ENCODE measurements around the gene IER5.
A peak's percentile ranks its signal among the peaks of the same experiment; 100 is the strongest.
"Not testable (repeated sequence)": the region's sequence is repeated elsewhere in the genome, so short reads cannot be mapped to it uniquely, and the experiment has no call there.

The IER5 gene

DNA sequence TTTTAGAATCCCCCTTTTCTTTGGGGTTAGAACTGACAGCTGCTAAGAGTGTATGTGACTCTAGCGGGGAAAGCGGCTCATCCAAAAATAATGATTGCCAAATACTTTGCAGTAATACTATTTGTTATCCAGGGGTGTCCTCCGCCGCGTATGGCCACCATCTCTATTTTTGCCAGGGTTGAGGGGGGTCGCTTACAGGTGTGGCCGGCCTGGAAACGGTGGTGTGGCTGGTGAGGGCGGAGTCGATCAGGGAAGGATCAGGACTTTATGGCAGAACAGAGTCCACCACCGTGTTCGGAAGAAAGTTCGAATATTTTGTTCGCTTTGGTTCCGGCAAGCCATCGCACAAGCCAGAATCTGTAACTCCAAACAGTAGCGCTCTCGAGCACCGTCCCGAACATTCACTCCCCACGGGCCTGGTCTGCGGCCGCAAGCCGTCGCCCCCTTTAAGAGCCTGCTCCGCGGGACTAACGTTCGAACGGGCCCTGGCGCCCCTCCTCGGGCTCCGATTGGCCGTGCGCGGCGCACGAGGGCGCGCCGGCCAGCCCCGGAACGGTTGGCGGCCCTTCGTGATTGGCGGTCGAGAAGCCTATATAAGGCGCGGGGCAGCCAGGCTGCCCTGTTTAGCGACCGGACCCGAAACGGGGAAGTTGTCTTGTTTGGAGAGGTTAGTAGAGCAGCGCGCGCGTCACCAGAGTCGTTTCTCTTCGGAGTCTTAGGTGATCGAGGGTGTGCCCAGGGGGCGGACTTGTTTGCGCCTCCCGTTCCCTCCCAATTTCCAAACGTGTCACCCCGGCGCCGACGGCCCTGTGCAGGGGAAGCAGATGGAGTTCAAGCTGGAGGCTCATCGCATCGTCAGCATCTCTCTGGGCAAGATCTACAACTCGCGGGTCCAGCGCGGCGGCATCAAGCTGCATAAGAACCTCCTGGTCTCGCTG, at the start of gene IER5:
Gene IER5, plus strand, starts transcription at position 622 of the 938 bp plus-strand sequence. Its CDS starts 203 bp downstream, at position 825.
- DNase-seq, result peak; percentile 94 to 96

DNA sequence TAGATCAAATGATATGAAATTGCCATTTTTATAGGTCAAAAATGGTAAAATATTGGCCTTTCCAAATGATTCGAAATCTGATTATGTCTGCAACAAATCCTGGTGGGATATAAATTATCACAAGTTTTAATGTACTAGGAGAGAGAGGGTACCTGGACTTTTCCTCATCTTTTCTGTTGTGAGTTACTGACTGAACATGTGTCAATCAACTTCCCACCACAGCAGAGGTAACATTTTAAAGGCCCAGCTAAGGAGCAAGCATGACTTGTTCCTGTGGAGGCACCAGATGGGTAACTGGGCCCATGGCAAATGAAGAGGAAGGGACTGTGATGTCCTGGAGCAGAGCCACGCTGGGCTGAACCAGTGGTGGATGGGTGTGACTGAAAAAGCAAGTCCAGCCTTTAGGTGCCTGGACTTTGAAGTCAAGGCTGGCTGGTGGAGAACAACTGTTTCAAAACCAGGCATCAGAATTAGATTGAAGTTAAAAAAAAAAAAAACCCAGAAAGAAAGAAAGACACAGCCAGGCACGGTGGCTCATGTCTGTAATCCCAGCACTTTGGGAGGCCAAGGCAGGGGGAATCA, 48.1 kb upstream of the IER5 start:
- DNase-seq, result no peak

DNA sequence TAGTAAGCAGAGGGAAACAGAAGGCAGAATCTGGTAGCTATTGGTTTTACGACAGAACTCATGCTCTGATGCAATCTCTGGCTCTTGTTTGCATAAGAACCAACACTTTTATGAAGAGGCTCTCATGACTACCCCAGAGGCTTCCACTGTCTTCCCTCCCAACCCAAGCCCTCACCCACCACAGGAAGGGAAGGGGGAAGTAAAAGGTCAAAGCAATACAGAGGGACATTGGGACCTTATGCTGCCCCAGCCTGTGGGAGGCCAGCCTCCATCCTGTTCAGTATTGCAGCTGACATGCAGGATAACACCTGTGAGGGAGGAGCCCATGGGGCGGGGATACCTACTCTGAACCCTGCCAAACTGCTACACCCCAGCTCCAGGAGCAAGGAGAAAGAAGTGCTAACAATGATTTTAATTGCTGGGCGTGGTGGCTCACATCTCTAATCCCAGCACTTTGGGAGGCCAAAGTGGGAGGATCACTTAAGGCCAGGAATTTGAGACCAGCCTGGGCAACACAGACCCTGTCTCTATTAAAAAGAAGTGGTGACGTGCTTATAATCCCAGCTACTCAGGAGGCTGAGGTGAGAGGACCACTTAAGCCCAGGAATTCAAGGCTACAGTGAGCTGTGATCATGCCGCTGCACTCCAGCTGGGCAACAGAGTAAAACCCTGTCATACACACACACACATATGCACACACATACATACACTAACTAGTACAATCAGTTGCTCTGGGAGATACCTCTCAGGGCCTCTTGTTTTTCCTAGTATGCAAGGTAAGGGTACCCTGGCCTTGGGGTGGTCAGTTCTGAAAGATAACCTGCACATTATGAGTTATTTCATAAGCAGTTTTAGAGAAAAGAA, 45.2 kb upstream of the IER5 start:
- DNase-seq, result no peak

DNA sequence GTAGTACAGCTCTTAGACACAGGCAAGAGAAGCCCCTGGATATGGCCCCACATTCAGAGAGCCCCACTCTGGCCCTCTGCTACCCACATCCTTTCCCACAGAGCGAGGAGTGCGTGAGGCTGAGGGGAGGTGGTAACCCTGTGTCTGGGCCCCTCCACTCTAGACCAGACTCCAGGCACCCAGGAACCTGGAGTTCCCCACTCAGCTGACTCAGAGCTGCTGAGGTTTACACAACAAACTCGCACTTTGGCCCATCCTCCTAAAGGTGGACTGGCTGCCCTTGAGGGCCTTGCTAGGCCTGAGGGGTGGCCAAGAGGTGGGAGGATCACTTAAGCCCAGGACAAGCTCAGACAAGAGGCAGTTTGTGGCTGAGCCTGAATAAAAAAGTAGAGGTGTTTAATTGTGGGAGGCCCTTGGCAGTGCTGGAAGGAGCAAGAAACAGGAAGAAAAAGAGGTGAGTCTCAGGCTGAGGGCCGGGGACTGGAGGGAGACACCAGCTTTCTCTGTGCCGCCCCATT, 44.0 kb upstream of the IER5 start:
- DNase-seq, result peak; percentile 48 to 51

DNA sequence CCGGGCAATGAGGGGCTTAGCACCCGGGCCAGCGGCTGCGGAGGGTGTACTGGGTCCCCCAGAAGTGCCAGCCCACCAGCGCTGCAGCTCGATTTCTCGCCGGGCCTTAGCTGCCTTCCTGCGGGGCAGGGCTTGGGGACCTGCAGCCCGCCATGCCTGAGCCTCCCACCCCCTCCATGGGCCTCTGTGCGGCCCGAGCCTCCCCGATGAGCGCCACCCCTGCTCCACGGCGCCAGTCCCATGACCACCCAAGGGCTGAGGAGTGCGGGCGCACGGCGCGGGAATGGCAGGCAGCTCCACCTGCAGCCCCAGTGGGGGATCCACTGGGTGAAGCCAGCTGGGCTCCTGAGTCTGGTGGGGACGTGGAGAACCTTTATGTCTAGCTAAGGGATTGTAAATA, 42.6 kb upstream of the IER5 start:
- DNase-seq, result not testable (repeated sequence)

DNA sequence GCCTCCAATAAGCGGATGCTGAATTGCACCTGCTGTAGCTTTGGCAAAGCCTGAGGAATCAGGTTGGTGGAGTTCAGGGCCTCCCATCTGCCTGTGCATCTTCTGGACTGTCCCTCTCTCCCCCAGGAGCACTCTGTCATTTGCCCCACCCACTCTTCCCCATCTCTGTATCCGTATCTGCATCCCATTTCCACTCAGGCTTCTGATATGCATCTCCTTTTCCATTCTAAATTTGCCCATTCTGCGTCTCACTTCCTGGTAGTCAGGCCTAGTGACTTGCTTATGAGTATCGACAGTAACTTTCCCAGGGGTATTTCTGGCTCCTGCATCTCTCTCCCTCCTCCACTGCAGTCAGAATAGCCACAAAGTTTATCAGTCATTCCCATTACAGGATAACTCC, 39.1 kb upstream of the IER5 start:
- no peak for DNase-seq

DNA sequence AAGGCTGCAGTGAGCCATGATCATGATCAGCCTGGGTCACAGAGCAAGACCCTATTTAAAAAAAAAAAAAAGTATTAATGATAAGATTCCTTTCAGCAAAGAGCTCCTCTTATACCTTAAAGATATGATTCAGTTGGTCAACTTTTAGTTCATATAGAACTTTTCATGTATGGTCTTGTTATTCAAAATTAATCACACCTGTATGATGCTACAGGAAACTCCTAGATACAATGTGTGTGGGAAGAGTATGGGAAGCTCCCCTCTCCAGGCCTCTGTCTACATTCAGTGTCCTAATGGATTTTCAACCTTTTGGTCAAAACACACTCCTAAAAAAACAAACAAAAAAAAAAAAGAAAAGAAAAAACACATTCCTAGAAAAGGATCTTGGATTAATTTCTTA, 37.6 kb upstream of the IER5 start:
- DNase-seq, result no peak

DNA sequence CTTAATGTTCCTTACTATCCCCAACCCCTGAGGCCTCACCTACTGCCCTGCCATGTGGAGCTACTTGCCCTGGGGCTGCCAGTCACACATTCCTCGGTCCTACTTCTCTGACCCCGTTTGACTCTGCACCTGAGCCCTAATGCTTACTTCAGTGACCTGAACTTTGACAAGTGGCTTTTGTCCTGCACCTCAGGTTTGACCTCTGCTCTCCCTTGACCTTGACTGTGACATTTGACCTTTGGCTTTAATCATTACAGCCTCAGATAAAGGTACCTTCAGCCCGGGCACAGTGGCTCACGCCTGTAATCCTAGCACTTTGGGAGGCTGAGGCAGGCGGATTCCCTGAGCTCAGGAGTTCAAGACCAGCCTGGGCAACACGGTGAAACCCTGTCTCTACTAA, 31.9 kb upstream of the IER5 start:
- DNase-seq, result no peak

DNA sequence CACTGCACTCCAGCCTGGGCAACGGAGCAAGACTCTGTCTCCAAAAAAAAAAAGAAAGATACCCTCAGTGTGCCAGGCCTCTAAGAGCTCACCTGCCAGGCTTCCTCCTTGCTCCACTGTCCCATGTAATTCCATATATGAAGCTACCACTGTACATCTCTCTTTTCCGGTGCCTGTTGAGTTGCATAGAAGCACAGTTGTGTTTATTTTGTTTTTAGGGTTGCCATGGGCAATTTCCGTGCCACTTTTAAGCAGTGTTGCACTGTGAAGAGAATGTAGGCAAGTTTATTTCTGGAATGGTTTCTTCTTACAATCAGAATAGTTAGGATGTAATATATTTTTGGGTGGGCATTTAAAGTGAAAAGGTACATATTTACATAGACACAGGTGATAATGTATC, 31.4 kb upstream of the IER5 start:
- DNase-seq, result no peak

DNA sequence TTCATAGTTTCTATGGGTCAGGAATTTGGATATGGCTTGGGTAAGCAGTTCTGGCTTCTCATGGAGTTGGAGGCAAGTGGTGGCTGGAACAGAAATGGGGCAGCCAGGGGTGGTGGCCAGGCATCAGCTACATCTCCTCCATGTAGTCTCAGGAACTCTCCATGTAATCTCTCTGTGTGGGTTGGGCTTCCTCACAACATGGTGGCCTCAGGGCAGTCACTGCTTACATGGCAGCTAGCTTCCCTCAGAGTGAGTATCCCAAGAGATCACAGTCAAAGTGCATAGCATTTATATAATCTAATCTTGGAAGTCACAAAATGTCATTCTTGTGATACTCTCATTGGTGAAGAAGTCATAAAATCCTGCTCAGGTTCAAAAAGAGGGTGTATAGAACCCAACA, 29.1 kb upstream of the IER5 start:
- DNase-seq, result no peak

DNA sequence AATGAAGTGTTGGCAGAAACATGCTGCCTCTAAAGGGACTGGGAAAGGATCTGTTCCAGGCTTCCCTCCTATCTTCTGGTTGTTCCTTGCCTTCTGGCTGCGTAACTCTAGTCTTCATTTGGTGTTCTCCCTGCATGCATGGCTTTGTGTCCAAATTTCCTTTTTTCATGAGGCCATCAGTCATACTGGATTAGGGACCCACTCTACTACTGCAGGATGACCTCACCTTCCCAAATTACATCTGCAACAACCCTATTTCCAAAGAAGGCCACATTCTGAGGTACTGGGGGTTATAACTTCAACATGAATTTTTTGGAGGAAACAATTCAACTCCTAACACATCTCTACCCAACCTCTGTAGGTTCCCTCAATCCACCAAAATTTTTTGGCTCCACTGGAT, 28.4 kb upstream of the IER5 start:
- DNase-seq, result no peak

DNA sequence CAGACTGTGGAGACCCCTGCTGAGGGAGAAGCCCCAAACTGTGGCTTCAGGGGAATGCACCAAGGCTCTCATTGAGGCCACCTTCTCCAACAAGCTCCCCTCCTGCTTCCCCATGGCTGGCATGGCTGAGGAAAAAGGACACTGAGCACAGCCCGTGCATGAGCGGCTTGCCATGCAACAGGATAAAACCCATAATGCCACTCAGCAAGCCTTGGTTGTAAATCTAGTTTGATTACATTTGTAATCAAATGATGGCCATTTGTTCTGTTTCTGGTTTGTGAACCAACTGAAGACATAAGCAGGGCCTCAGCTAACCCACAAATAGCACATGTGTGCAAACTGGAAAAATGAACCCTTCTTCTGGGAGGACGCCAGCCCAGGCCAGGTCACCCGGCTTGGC, 27.6 kb upstream of the IER5 start:
- DNase-seq, result not testable (repeated sequence)

DNA sequence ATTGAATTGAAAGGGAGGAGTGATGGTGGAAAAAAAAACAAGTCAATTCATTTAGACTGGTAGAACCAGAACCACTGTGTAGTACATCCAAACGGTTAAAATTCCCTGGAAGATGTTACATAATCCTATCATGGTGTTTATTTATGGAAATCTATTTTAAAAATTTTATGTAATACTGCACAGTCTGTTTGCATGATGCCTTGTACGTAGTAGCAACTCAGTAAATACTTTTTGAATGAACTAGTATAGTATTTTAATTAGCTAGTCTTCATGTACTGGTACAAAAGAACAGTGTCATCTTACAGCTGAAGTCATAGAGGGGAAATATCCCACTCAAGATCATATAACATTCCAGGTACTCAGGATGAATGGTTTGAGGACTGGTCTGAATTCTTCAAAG, 27.0 kb upstream of the IER5 start:
- DNase-seq, result no peak

DNA sequence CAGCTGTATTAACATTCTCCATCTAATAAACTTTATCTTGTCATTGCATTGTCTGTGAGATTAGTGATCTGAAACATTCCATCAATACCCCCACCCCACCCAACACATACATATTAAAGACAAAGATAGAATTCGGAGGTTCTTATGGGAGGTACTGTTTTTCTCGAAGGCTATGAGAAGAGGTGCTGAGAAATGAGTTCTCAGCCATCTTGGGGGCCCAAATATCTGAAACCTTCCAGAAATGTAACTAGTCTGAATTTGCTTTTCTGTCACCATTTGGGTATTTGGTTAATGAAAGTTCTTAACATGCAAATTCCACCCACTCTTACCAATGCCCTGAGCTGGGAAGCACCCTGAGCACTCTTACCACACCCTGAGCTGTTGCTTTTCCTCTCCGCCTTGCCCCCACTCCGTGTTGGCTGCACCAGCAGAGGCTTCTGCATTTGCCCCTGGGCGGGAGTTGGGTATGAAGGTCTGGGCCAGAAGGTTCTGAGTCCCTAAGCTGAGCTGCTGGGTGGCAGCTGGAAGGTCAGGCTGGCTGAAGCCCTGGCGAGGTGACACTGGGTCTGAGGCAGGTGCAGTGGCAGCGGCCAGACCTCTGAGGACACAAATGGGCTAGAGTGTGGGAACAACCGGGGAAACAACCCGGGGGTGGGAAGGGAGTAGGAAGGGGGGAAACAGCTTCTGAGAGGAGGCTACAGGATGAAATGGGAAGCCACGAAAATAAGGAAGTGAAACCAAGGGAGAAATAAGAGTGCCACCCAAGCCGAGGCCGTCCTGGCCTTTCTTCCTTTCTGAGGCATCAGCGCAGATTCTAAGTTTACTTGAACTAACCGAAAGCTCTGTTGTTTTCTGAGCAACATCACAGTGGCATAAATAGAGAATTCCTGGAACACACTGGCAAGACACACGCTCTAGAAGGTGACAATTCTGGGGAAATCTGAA, 26.3 kb upstream of the IER5 start:
- peak; percentile 16 to 34 for DNase-seq

DNA sequence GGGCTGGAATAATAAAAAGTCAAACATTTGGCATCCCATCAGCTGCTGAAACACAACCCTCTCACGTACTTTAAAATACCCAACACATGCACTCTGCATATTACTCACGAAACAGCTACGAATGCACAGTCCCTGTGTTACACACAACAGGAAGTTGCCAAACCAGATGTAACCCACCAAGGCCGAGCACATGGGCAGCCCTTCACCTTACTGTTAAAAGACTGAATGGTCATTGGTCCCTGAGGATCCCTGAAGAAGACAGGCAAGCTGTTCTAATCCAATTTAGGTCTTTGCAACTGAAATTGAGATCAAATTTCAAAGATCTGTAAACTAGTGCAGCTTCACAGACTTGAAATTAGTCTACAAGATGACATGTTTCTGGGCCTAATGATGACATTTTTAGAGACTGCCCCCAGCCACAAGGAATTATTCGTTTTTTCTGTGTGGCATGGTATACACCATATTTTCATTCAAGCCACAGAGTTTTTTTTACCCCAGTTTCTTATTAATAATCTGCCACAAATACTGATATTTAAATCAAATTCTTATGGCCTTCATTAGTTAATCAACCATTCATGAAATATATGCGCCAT, 25.6 kb upstream of the IER5 start:
- DNase-seq, result peak; percentile 20 to 34

DNA sequence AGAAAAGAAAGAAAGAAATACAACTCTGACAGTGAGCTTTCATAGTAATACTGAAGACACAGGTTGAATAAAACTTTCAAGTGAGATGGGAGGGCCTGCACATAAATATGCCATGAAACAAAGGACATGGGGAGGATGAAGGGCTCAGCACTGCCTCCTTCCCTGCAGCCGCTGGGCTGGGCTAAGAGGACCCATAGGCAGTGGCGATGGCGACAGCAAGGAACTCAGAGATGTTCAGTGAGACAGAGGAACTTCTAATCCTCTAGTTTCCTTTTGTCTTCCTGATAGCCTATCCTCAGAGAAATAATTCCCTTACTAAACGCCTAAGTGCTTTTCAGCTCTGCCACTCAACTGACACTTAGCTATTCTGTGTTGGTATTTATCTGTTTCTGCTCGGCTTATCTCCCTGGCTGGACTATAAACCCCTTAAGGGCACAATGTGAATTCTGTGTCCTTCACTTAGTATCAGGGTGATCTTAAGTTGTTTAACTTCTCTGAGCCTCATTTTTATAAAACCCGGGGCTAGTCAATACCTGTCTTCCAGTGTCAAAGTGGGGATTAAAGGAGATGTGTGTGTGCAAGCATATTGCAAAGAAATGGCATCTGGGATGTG, 24.4 kb upstream of the IER5 start:
- DNase-seq, result no peak

DNA sequence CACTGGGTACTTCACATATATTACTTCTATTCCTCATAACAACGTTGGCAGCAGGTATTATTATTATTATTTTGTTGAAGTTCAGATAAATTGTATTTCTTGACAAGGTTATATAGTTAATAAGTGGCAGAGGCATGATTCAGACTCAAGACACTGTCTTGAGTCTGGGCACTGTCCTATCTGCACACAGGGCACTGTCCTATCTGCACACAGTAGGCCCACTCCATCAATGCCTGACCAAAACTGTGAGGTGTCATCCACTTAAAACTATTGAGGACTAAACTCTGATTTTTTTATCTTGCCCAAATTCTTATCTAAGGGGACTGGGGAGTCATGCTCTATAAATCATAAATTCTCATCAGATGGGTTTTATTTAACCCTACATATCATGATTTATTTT, 23.8 kb upstream of the IER5 start:
- DNase-seq, result no peak

DNA sequence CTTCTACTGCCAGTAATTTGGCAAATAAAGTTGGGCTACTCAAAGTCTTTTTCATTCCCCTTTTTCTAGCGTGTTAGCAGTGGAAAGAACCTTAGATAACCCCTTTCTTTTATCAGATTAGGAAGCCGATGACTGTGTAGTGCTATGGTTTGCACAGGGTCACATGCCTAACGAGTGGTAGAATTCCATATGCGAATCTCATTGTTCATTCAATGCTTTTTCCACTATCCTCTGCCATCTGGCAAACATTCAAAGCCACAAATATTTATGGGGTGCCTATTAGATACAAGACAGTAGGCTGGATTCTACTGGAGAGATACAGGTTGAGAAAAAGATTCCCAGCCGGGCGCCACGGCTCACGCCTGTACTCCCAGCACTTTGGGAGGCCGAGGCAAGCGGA, 14.9 kb upstream of the IER5 start:
- DNase-seq, result no peak

DNA sequence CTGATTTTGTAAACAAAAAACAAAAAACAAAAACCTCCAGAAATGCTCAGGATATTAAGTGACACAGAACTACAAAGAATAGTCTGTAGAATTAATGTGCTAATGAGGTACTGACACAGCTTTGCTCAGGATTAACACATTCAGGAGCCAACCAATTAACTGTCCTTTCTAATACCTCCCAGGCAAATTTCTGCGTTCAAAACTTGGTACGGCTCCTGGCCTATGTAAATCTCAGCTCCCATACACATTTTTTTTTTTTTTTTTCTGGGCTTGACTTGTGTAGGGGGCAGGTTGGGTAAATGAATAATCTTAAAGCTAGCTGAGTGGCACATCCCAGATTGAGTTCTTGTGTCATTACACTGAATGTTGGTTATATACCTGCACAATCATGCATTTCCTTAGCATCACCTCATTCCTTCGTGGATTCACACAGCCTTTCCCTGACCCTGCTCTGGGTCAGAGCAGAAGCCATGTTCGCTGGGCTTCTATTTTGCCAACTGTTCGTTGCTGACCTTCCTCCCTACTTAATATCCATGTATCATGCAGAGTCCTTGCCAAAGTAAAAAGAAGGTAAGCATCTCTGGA, 12.6 kb upstream of the IER5 start:
- DNase-seq, result no peak

DNA sequence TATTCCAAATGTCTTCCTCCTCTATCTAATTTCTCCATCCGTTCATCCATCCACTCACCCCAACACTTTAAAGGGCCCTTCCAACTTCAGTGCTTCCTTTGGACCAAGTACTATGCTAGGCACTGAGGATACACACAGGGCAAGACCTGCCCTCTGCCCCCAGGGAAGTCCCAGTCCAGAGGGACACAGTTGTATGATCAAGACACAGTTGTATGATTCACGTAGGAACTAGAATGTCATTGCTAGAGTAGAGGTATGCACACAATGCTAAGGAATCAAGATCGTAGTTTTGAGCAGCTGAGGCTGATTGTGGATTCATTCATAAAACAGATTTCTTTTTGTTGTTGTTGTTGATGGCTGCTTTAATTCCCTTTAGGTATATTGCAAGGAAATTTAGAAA, 11.6 kb upstream of the IER5 start:
- no peak for DNase-seq

All from stimulated activated CD4-positive, alpha-beta T cell treated with anti-CD3 and anti-CD28 coated beads, Interleukin-2, amount 100 ng/mL, for 24 hours (primary cell).